ENCODE results near the gene PDXK.

PDXK gene

GRCh38 chr21:43802713-43803313 lies 83.9 kb downstream of the PDXK start:
- Histone ChIP-seq H3K4me1 (ENCODE audit: control insufficient read depth, insufficient read depth, low read length) (no peaks in the 10 kb centered on the region), H3K27me3 (ENCODE audit: control insufficient read depth, insufficient read depth, low read length) (no peaks in the 10 kb centered on the region), H3K27ac (ENCODE audit: low read depth, low read length) (no peak overlapping the region), H3K9me3 (ENCODE audit: control insufficient read depth, insufficient read depth, low read length) (no peaks in the 10 kb centered on the region), H3K36me3 (ENCODE audit: control insufficient read depth, insufficient read depth, low read length) (peaks cover 84% of the 10 kb centered on the region), H3K4me3 (ENCODE audit: low read depth, low read length) (no peak overlapping the region), H3K9ac (ENCODE audit: low read depth, low read length) (no peak overlapping the region)

- peaks cover 74% of the 10 kb centered on the region for H3K36me3 ChIP-seq (ENCODE audit: control insufficient read depth, insufficient read depth, low read length)
Measured at GRCh38 chr21:43803558-43804300, 84.8 kb downstream of the PDXK start.

GRCh38 chr21:43805275-43805800 lies 86.4 kb downstream of the PDXK start:
- H3K27me3 ChIP-seq (ENCODE audit: control insufficient read depth, insufficient read depth, low read length), result no peaks in the 10 kb centered on the region
- H3K9me3 ChIP-seq (ENCODE audit: control insufficient read depth, insufficient read depth, low read length), result no peaks in the 10 kb centered on the region
- H3K27ac ChIP-seq (ENCODE audit: low read depth, low read length), result no peak overlapping the region
- no peak overlapping the region for H3K4me3 ChIP-seq (ENCODE audit: low read depth, low read length)
- H3K36me3 ChIP-seq (ENCODE audit: control insufficient read depth, insufficient read depth, low read length), result peaks cover 58% of the 10 kb centered on the region
- no peak overlapping the region for H3K9ac ChIP-seq (ENCODE audit: low read depth, low read length)
- H3K4me1 ChIP-seq (ENCODE audit: control insufficient read depth, insufficient read depth, low read length), result no peaks in the 10 kb centered on the region

More at GRCh38 chr21:43803558-43804300, 84.8 kb downstream of the PDXK start:
- no peak overlapping the region for H3K9ac ChIP-seq (ENCODE audit: low read depth, low read length)
- no peak overlapping the region for H3K27ac ChIP-seq (ENCODE audit: low read depth, low read length)
- no peaks in the 10 kb centered on the region for H3K27me3 ChIP-seq (ENCODE audit: control insufficient read depth, insufficient read depth, low read length)
- no peaks in the 10 kb centered on the region for H3K9me3 ChIP-seq (ENCODE audit: control insufficient read depth, insufficient read depth, low read length)
- H3K4me3 ChIP-seq (ENCODE audit: low read depth, low read length), result no peak overlapping the region
- no peaks in the 10 kb centered on the region for H3K4me1 ChIP-seq (ENCODE audit: control insufficient read depth, insufficient read depth, low read length)

- Histone ChIP-seq H3K36me3 (ENCODE audit: control insufficient read depth, insufficient read depth, low read length) (peaks cover 50% of the 10 kb centered on the region), H3K27ac (ENCODE audit: low read depth, low read length) (no peak overlapping the region), H3K27me3 (ENCODE audit: control insufficient read depth, insufficient read depth, low read length) (no peaks in the 10 kb centered on the region), H3K4me3 (ENCODE audit: low read depth, low read length) (no peak overlapping the region), H3K9me3 (ENCODE audit: control insufficient read depth, insufficient read depth, low read length) (no peaks in the 10 kb centered on the region), H3K9ac (ENCODE audit: low read depth, low read length) (no peak overlapping the region), H3K4me1 (ENCODE audit: control insufficient read depth, insufficient read depth, low read length) (peaks cover 3% of the 10 kb centered on the region; the same call in 1 of the 2 replicates)
Measured at GRCh38 chr21:43806017-43806710, 87.2 kb downstream of the PDXK start.

GRCh38 chr21:43808367-43808766 lies 89.4 kb downstream of the PDXK start:
- no peaks in the 10 kb centered on the region for H3K27me3 ChIP-seq (ENCODE audit: control insufficient read depth, insufficient read depth, low read length)
- H3K9me3 ChIP-seq (ENCODE audit: control insufficient read depth, insufficient read depth, low read length), result no peaks in the 10 kb centered on the region
- no peak overlapping the region for H3K9ac ChIP-seq (ENCODE audit: low read depth, low read length)
- H3K4me3 ChIP-seq (ENCODE audit: low read depth, low read length), result no peak overlapping the region
- H3K27ac ChIP-seq (ENCODE audit: low read depth, low read length), result no peak overlapping the region
- H3K4me1 ChIP-seq (ENCODE audit: control insufficient read depth, insufficient read depth, low read length), result peaks cover 4% of the 10 kb centered on the region; the same call in 1 of the 2 replicates
- peaks cover 28% of the 10 kb centered on the region for H3K36me3 ChIP-seq (ENCODE audit: control insufficient read depth, insufficient read depth, low read length)

GRCh38 chr21:43808832-43809251 lies 89.9 kb downstream of the PDXK start:
- no peak overlapping the region for H3K9ac ChIP-seq (ENCODE audit: low read depth, low read length)
- no peak overlapping the region for H3K4me3 ChIP-seq (ENCODE audit: low read depth, low read length)
- H3K36me3 ChIP-seq (ENCODE audit: control insufficient read depth, insufficient read depth, low read length), result peaks cover 23% of the 10 kb centered on the region
- H3K27me3 ChIP-seq (ENCODE audit: control insufficient read depth, insufficient read depth, low read length), result no peaks in the 10 kb centered on the region
- peaks cover 4% of the 10 kb centered on the region; the same call in 1 of the 2 replicates for H3K4me1 ChIP-seq (ENCODE audit: control insufficient read depth, insufficient read depth, low read length)
- no peak overlapping the region for H3K27ac ChIP-seq (ENCODE audit: low read depth, low read length)
- H3K9me3 ChIP-seq (ENCODE audit: control insufficient read depth, insufficient read depth, low read length), result no peaks in the 10 kb centered on the region

GRCh38 chr21:43809346-43809799 lies 90.4 kb downstream of the PDXK start:
- H3K9me3 ChIP-seq (ENCODE audit: control insufficient read depth, insufficient read depth, low read length), result no peaks in the 10 kb centered on the region
- H3K27me3 ChIP-seq (ENCODE audit: control insufficient read depth, insufficient read depth, low read length), result no peaks in the 10 kb centered on the region
- peaks cover 18% of the 10 kb centered on the region for H3K36me3 ChIP-seq (ENCODE audit: control insufficient read depth, insufficient read depth, low read length)
- no peak overlapping the region for H3K9ac ChIP-seq (ENCODE audit: low read depth, low read length)
- no peak overlapping the region for H3K27ac ChIP-seq (ENCODE audit: low read depth, low read length)
- peaks cover 8% of the 10 kb centered on the region; the same call in 1 of the 2 replicates for H3K4me1 ChIP-seq (ENCODE audit: control insufficient read depth, insufficient read depth, low read length)
- H3K4me3 ChIP-seq (ENCODE audit: low read depth, low read length), result no peak overlapping the region

- peaks cover 14% of the 10 kb centered on the region for H3K4me1 ChIP-seq (ENCODE audit: control insufficient read depth, insufficient read depth, low read length)
- no peak overlapping the region for H3K9ac ChIP-seq (ENCODE audit: low read depth, low read length)
- no peaks in the 10 kb centered on the region for H3K9me3 ChIP-seq (ENCODE audit: control insufficient read depth, insufficient read depth, low read length)
- no peak overlapping the region for H3K27ac ChIP-seq (ENCODE audit: low read depth, low read length)
- peaks cover 15% of the 10 kb centered on the region; the same call in 1 of the 2 replicates for H3K36me3 ChIP-seq (ENCODE audit: control insufficient read depth, insufficient read depth, low read length)
- H3K4me3 ChIP-seq (ENCODE audit: low read depth, low read length), result no peak overlapping the region
- no peaks in the 10 kb centered on the region for H3K27me3 ChIP-seq (ENCODE audit: control insufficient read depth, insufficient read depth, low read length)
Measured at GRCh38 chr21:43809853-43810504, 91.0 kb downstream of the PDXK start.

GRCh38 chr21:43810505-43811261 lies 91.8 kb downstream of the PDXK start:
- Histone ChIP-seq H3K9me3 (ENCODE audit: control insufficient read depth, insufficient read depth, low read length) (no peaks in the 10 kb centered on the region), H3K4me1 (ENCODE audit: control insufficient read depth, insufficient read depth, low read length) (peaks cover 14% of the 10 kb centered on the region), H3K27ac (ENCODE audit: low read depth, low read length) (no peak overlapping the region), H3K27me3 (ENCODE audit: control insufficient read depth, insufficient read depth, low read length) (no peaks in the 10 kb centered on the region), H3K4me3 (ENCODE audit: low read depth, low read length) (no peak overlapping the region), H3K36me3 (ENCODE audit: control insufficient read depth, insufficient read depth, low read length) (peaks cover 9% of the 10 kb centered on the region; the same call in 1 of the 2 replicates), H3K9ac (ENCODE audit: low read depth, low read length) (no peak overlapping the region)

Data from HUES48 (cell line).